ENCODE results near the gene RNF151.
A peak's percentile ranks its signal among the peaks of the same experiment; 100 is the strongest.

RNF151 gene

DNA sequence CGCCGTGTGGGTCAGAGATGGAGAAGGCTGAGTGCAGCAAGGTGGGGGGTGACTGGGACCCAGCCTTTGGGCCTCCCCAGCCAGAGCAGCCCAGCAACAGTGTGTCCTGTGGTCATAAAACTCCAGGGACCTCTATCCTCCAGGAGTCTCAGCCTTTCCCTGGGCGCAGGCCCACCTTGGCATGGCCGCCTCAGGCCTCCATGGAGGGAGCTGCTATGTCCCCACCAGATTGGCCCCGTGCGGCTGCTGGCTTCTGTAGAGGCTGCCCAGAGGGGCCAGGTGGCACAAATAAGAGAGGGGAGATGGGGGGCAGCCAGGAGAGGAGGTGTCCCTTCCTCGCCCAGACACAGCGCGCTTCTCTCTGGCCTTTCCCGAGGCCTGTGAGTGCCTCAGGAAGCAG, 20.5 kb downstream of the RNF151 start:
- H3K4me3 ChIP-seq (ENCODE audit: low read length in 2 of 2): no peak overlapping the region
- H2AK5ac ChIP-seq (ENCODE audit: low read depth, low read length): no peak overlapping the region
- H2AFZ ChIP-seq (ENCODE audit: low read length): no peak overlapping the region
- no peak overlapping the region for H3K4me2 ChIP-seq (ENCODE audit: insufficient read depth, low read length, poor library complexity, severe bottlenecking)
- H2BK5ac ChIP-seq (ENCODE audit: low read length): no peak overlapping the region
- H3K9ac ChIP-seq (ENCODE audit: low read depth, low read length, poor library complexity): no peak overlapping the region
- H3K18ac ChIP-seq (ENCODE audit: low read length): no peak overlapping the region
- H2BK15ac ChIP-seq (ENCODE audit: low read length): no peak overlapping the region
- H4K8ac ChIP-seq (ENCODE audit: low read depth, low read length): no peak overlapping the region
- no peak overlapping the region for H3K27ac ChIP-seq (replicated peaks; ENCODE audit: low read length)
- no peak overlapping the region for H3K4ac ChIP-seq (ENCODE audit: low read length)
- no CpG with 5 or more reads among the region's 10 CpGs for WGBS, 2 donors (ENCODE audit: extremely low coverage in 2 of 2, insufficient read length in 2 of 2, insufficient replicate concordance in 1 of 2)
- peak overlapping the region; percentile 80 for H3K23ac ChIP-seq (ENCODE audit: low read depth, low read length, poor library complexity)
- peaks cover 18 to 40% (median 28%) of the 10 kb centered on the region in 3 experiments for H3K27me3 ChIP-seq (ENCODE audit: control insufficient read depth in 3 of 3, insufficient read depth in 3 of 3, low read depth in 1 of 3, low read length in 3 of 3)
- H3K79me1 ChIP-seq (ENCODE audit: low read depth, low read length): peaks cover 13% of the 10 kb centered on the region
- peaks cover 0 to 4% of the 10 kb centered on the region in 2 donors for H3K9me3 ChIP-seq (replicated peaks in 1 of 2; ENCODE audit: control insufficient read depth in 2 of 2, insufficient read depth in 1 of 2, low read depth in 1 of 2, low read length in 2 of 2)
- H2BK12ac ChIP-seq (ENCODE audit: low read length): no peak overlapping the region
- no peak overlapping the region for H3K14ac ChIP-seq (ENCODE audit: low read length)
- no peak for DNase-seq (ENCODE audit: low spot score)
- H4K91ac ChIP-seq (ENCODE audit: low read depth, low read length, poor library complexity): no peak overlapping the region
- no peak overlapping the region for H2BK120ac ChIP-seq (ENCODE audit: low read depth, low read length)
- H3K4me1 ChIP-seq (ENCODE audit: control insufficient read depth in 2 of 2, insufficient read depth in 1 of 2, low read depth in 1 of 2, low read length in 2 of 2): peaks cover 22 to 27% of the 10 kb centered on the region in 2 donors
- H3K36me3 ChIP-seq (replicated peaks in 1 of 2; ENCODE audit: control insufficient read depth in 2 of 2, insufficient read depth in 2 of 2, low read length in 2 of 2): peaks cover 22 to 24% of the 10 kb centered on the region in 2 donors

DNA sequence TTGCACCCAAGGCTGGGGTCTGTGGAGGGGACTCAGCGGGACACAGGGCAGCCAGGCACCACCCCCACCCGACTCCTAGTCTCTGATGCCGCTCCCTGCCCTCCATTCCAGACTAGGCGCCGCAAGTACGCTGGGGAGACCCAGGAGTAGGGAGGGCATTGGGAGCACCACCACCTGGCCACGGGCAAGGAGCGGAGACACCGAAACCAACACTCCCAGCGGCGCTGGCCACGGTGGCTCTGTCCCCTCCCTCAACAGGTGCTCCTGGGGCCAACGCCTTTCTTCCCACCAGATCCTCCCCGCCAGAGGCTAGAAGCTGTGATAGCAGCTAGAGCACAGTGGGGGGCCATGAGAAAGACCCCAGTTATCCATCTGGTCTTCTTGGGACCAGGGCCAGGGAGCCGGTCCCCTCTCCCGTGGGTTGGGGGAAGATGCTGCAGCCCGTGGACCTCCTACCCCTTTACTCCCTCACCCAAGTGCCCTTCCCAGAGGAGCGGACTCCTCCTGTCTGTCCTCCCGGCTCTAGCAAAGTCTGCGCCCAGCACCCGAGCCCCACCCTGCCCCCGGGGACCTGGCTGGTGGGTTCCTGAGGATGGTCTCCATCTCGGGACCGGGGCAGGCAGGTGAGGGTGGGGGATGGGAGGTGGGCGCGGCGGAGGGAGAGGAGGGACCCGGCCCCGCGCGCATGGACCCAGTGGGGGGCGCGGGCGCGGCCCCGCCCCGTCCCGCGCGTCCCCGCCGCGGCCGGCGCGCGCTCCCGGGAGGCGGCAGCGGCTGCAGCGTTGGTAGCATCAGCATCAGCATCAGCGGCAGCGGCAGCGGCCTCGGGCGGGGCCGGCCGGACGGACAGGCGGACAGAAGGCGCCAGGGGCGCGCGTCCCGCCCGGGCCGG, 22.8 kb downstream of the RNF151 start, which contains the start of gene SYNGR3:
TSS of gene SYNGR3 (plus strand) at position 762 of the 892 bp plus-strand sequence. CDS start 133 bp downstream, outside the sequence.
- H4K8ac ChIP-seq (ENCODE audit: low read depth, low read length): no peak within 1 kb of the TSS
- H3K23ac ChIP-seq (ENCODE audit: low read depth, low read length, poor library complexity): peak within 1 kb of the TSS; percentile 96
- DNase-seq (ENCODE audit: low spot score): no peak
- peak within 1 kb of the TSS; percentile 89 for H3K14ac ChIP-seq (ENCODE audit: low read length)
- peak within 1 kb of the TSS; percentile 94 for H2AK5ac ChIP-seq (ENCODE audit: low read depth, low read length)
- H3K4me2 ChIP-seq (ENCODE audit: insufficient read depth, low read length, poor library complexity, severe bottlenecking): peak within 1 kb of the TSS; percentile 86
- H2BK12ac ChIP-seq (ENCODE audit: low read length): peak within 1 kb of the TSS; percentile 73
- no peak within 1 kb of the TSS for H3K27ac ChIP-seq (replicated peaks; ENCODE audit: low read length)
- H3K27me3 ChIP-seq (ENCODE audit: control insufficient read depth in 3 of 3, insufficient read depth in 3 of 3, low read depth in 1 of 3, low read length in 3 of 3): peaks cover 18 to 37% (median 34%) of the 10 kb centered on the region in 3 experiments
- H3K4me1 ChIP-seq (ENCODE audit: control insufficient read depth in 2 of 2, insufficient read depth in 1 of 2, low read depth in 1 of 2, low read length in 2 of 2): peaks cover 19 to 25% of the 10 kb centered on the region in 2 donors
- H3K4ac ChIP-seq (ENCODE audit: low read length): peak within 1 kb of the TSS; percentile 66
- peak within 1 kb of the TSS; percentile 91 for H2BK120ac ChIP-seq (ENCODE audit: low read depth, low read length)
- H3K9ac ChIP-seq (ENCODE audit: low read depth, low read length, poor library complexity): peak within 1 kb of the TSS; percentile 72
- H3K18ac ChIP-seq (ENCODE audit: low read length): peak within 1 kb of the TSS; percentile 97
- WGBS, 2 donors (ENCODE audit: extremely low coverage in 2 of 2, insufficient read length in 2 of 2, insufficient replicate concordance in 1 of 2): no CpG with 5 or more reads among the region's 67 CpGs
- peak within 1 kb of the TSS; percentile 41 to 85 for H3K4me3 ChIP-seq (ENCODE audit: low read length in 2 of 2)
- no peak within 1 kb of the TSS for H4K91ac ChIP-seq (ENCODE audit: low read depth, low read length, poor library complexity)
- H3K79me1 ChIP-seq (ENCODE audit: low read depth, low read length): peaks cover 10% of the 10 kb centered on the region
- peaks cover 0 to 4% of the 10 kb centered on the region in 2 donors for H3K9me3 ChIP-seq (replicated peaks in 1 of 2; ENCODE audit: control insufficient read depth in 2 of 2, insufficient read depth in 1 of 2, low read depth in 1 of 2, low read length in 2 of 2)
- H2AFZ ChIP-seq (ENCODE audit: low read length): peak within 1 kb of the TSS; percentile 87
- H3K36me3 ChIP-seq (replicated peaks in 1 of 2; ENCODE audit: control insufficient read depth in 2 of 2, insufficient read depth in 2 of 2, low read length in 2 of 2): peaks cover 22 to 24% of the 10 kb centered on the region in 2 donors
- peak within 1 kb of the TSS; percentile 88 for H2BK15ac ChIP-seq (ENCODE audit: low read length)
- peak within 1 kb of the TSS; percentile 98 for H2BK5ac ChIP-seq (ENCODE audit: low read length)

DNA sequence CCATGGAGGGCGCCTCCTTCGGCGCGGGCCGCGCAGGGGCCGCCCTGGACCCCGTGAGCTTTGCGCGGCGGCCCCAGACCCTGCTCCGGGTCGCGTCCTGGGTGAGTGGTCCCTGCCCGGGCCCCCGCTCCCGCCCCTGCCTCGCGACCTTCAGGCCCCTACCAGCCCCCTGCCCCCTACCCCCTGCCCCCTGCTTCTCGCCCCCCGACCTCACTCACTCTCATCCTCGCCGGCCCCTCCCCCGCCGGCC, 23.4 kb downstream of the RNF151 start:
- Histone ChIP-seq H2BK5ac (ENCODE audit: low read length) (no peak overlapping the region), H4K91ac (ENCODE audit: low read depth, low read length, poor library complexity) (no peak overlapping the region), H3K23ac (ENCODE audit: low read depth, low read length, poor library complexity) (no peak overlapping the region), H3K4me2 (ENCODE audit: insufficient read depth, low read length, poor library complexity, severe bottlenecking) (peak overlapping the region; percentile 86), H3K9me3 (replicated peaks in 1 of 2; ENCODE audit: control insufficient read depth in 2 of 2, insufficient read depth in 1 of 2, low read depth in 1 of 2, low read length in 2 of 2) (peaks cover 0 to 4% of the 10 kb centered on the region in 2 donors), H3K27ac (replicated peaks; ENCODE audit: low read length) (no peak overlapping the region), H3K4me1 (ENCODE audit: control insufficient read depth in 2 of 2, insufficient read depth in 1 of 2, low read depth in 1 of 2, low read length in 2 of 2) (peaks cover 16 to 22% of the 10 kb centered on the region in 2 donors), H3K18ac (ENCODE audit: low read length) (peak overlapping the region; percentile 83), H3K4me3 (ENCODE audit: low read length in 2 of 2) (peak overlapping the region; percentile 41 to 85), H3K14ac (ENCODE audit: low read length) (no peak overlapping the region), H2AFZ (ENCODE audit: low read length) (peak overlapping the region; percentile 87), H4K8ac (ENCODE audit: low read depth, low read length) (no peak overlapping the region), H2BK15ac (ENCODE audit: low read length) (peak overlapping the region; percentile 49), H3K27me3 (ENCODE audit: control insufficient read depth in 3 of 3, insufficient read depth in 3 of 3, low read depth in 1 of 3, low read length in 3 of 3) (peaks cover 18 to 37% (median 34%) of the 10 kb centered on the region in 3 experiments), H2BK12ac (ENCODE audit: low read length) (no peak overlapping the region), H3K36me3 (replicated peaks in 1 of 2; ENCODE audit: control insufficient read depth in 2 of 2, insufficient read depth in 2 of 2, low read length in 2 of 2) (peaks cover 21 to 24% of the 10 kb centered on the region in 2 donors), H3K79me1 (ENCODE audit: low read depth, low read length) (peaks cover 6% of the 10 kb centered on the region), H2AK5ac (ENCODE audit: low read depth, low read length) (no peak overlapping the region), H2BK120ac (ENCODE audit: low read depth, low read length) (no peak overlapping the region), H3K4ac (ENCODE audit: low read length) (no peak overlapping the region), H3K9ac (ENCODE audit: low read depth, low read length, poor library complexity) (peak overlapping the region; percentile 70)
- no CpG with 5 or more reads among the region's 25 CpGs for WGBS, 2 donors (ENCODE audit: extremely low coverage in 2 of 2, insufficient read length in 2 of 2, insufficient replicate concordance in 1 of 2)
- no peak for DNase-seq (ENCODE audit: low spot score)

Data from neuronal stem cell (in vitro differentiated cells).